ENCODE results near the gene YAF2.

GRCh38 chr12:42190376-42190775, 47.7 kb downstream of the YAF2 start:
- TF ChIP-seq CTCF (IDR thresholded peaks at IDR 0.05) (no peak), REST (IDR thresholded peaks at IDR 0.05; ENCODE audit: insufficient read depth in 1 of 2, low read depth in 2 of 2, low read length in 1 of 2) (no peak), POLR2AphosphoS5 (IDR thresholded peaks at IDR 0.05; ENCODE audit: low read depth, low read length) (no peak), TCF7L2 (IDR thresholded peaks at IDR 0.05; ENCODE audit: low read depth, low read length) (no peak)

Measured in Panc1 (cell line).